NCI-H774 (cell line): ENCODE measurements around the gene FTO.
"Not testable (repeated sequence)": the region's sequence is repeated elsewhere in the genome, so short reads cannot be mapped to it uniquely, and the experiment has no call there.

Source experiments
- DNase-seq: peaks from one replicate; lab custom pipeline; 2025; lab: John Stamatoyannopoulos, UW

Gene FTO

GRCh38 chr16:54181683-54182329 lies 477.9 kb downstream of the FTO start:
- DNase-seq, result not testable (repeated sequence)

GRCh38 chr16:54185045-54185444 lies 481.1 kb downstream of the FTO start:
- no peak for DNase-seq

GRCh38 chr16:54191163-54191562 lies 487.2 kb downstream of the FTO start:
- DNase-seq, result no peak

- no peak for DNase-seq
Measured at GRCh38 chr16:54191592-54191991, 487.6 kb downstream of the FTO start.

- no peak for DNase-seq
Measured at GRCh38 chr16:54193013-54193664, 489.2 kb downstream of the FTO start.

GRCh38 chr16:54193665-54194333 lies 489.8 kb downstream of the FTO start:
- peak; percentile 73 for DNase-seq

GRCh38 chr16:54194334-54194743 lies 490.4 kb downstream of the FTO start:
- no peak for DNase-seq

GRCh38 chr16:54197758-54198157 lies 493.8 kb downstream of the FTO start:
- DNase-seq, result no peak

- DNase-seq, result no peak
Measured at GRCh38 chr16:54199487-54200160, 495.7 kb downstream of the FTO start.

- DNase-seq, result no peak
Measured at GRCh38 chr16:54200161-54200534, 496.2 kb downstream of the FTO start.

- no peak for DNase-seq
Measured at GRCh38 chr16:54200720-54201119, 496.8 kb downstream of the FTO start.

- DNase-seq, result no peak
Measured at GRCh38 chr16:54201200-54201599, 497.2 kb downstream of the FTO start.
